Progenitor cell of endocrine pancreas (in vitro differentiated cells): ENCODE measurements around the gene VMP1. TPM values are rescaled to one million over a fixed set of nuclear protein-coding genes. Genes with fewer than 3 reads are reported as not detected.
"Not testable (repeated sequence)": the region's sequence is repeated elsewhere in the genome, so short reads cannot be mapped to it uniquely, and the experiment has no call there.

Experiments used
- DNase-seq: peaks from one replicate; pipeline ENCODE4 v3.0.0; 2021; ENCODE audit warnings: low spot score; ENCODE audit not compliant: unreplicated experiment
- H3K27ac Mint-ChIP-seq: 2 replicates; pipeline ENCODE4 v1.8.0; 2021; ENCODE audit warnings: mild to moderate bottlenecking, moderate library complexity, mixed read lengths
- H3K27me3 Mint-ChIP-seq: 2 replicates; pipeline ENCODE4 v1.8.0; 2021; ENCODE audit warnings: mixed read lengths
- H3K36me3 Mint-ChIP-seq: 2 replicates; pipeline ENCODE4 v1.8.0; 2022; ENCODE audit warnings: mixed read lengths; ENCODE audit not compliant: insufficient read depth
- H3K4me1 Mint-ChIP-seq: 2 replicates; pipeline ENCODE4 v1.8.0; 2021; ENCODE audit warnings: low read depth, mixed read lengths
- H3K4me3 Mint-ChIP-seq: 2 replicates; pipeline ENCODE4 v1.8.0; 2021; ENCODE audit warnings: low read depth, mild to moderate bottlenecking, moderate library complexity, mixed read lengths
- H3K9me3 Mint-ChIP-seq: 2 replicates; pipeline ENCODE4 v1.8.0; 2021; ENCODE audit warnings: low read depth, mixed read lengths
- CTCF ChIP-seq: fragments of 200-600 bp; sonication (generic); IDR thresholded peaks from one replicate; pipeline ENCODE4 v1.5.0; 2021; ENCODE audit warnings: antibody characterized with exemption, mild to moderate bottlenecking; ENCODE audit not compliant: unreplicated experiment
- total RNA-seq: library from RNA; stranded (reverse); gene quantifications from 2 replicates; pipeline ENCODE4 v1.2.1, GENCODE V29; 2021

The VMP1 gene
- total RNA-seq, 1 donor from 2014 or later, result 162 TPM

- no peak for DNase-seq
- Mint-ChIP-seq H3K27ac (peak overlapping the region; percentile 54), H3K9me3 (peaks cover 2% of the 10 kb centered on the region), H3K4me3 (no peak overlapping the region), H3K27me3 (no peaks in the 10 kb centered on the region), H3K4me1 (peaks cover 27% of the 10 kb centered on the region), H3K36me3 (peaks cover 9% of the 10 kb centered on the region)
- TF ChIP-seq CTCF, result no peak
Observed at GRCh38 chr17:59754552-59754951, 47.1 kb downstream of the VMP1 start.

- H3K4me3 Mint-ChIP-seq, DNase-seq, H3K27me3 Mint-ChIP-seq, H3K9me3 Mint-ChIP-seq: not testable (repeated sequence)
- peaks cover 12% of the 10 kb centered on the region for H3K36me3 Mint-ChIP-seq
- H3K4me1 Mint-ChIP-seq, result peaks cover 27% of the 10 kb centered on the region
- H3K27ac Mint-ChIP-seq, result peak overlapping the region; percentile 73
Observed at GRCh38 chr17:59755069-59755468, 47.6 kb downstream of the VMP1 start.

GRCh38 chr17:59756236-59756818 is 48.9 kb downstream of the VMP1 start:
- no peak for DNase-seq
- TF ChIP-seq CTCF, result no peak
- peaks cover 15% of the 10 kb centered on the region for H3K36me3 Mint-ChIP-seq
- H3K4me3 Mint-ChIP-seq, result no peak overlapping the region
- peaks cover 4% of the 10 kb centered on the region for H3K9me3 Mint-ChIP-seq
- peaks cover 29% of the 10 kb centered on the region for H3K4me1 Mint-ChIP-seq
- H3K27ac Mint-ChIP-seq, result peak overlapping the region; percentile 97
- no peaks in the 10 kb centered on the region for H3K27me3 Mint-ChIP-seq

- Mint-ChIP-seq H3K4me1 (peaks cover 36% of the 10 kb centered on the region), H3K4me3 (no peak overlapping the region), H3K27me3 (no peaks in the 10 kb centered on the region), H3K27ac (peak overlapping the region; percentile 97), H3K9me3 (peaks cover 4% of the 10 kb centered on the region), H3K36me3 (peaks cover 15% of the 10 kb centered on the region)
- no peak for TF ChIP-seq CTCF
- DNase-seq, result no peak
Observed at GRCh38 chr17:59757043-59757442, 49.6 kb downstream of the VMP1 start.

GRCh38 chr17:59757470-59757869 is 50.0 kb downstream of the VMP1 start:
- H3K27ac Mint-ChIP-seq, result no peak overlapping the region
- no peak overlapping the region for H3K4me3 Mint-ChIP-seq
- H3K27me3 Mint-ChIP-seq, result no peaks in the 10 kb centered on the region
- TF ChIP-seq CTCF, result no peak
- H3K36me3 Mint-ChIP-seq, result peaks cover 15% of the 10 kb centered on the region
- peaks cover 4% of the 10 kb centered on the region for H3K9me3 Mint-ChIP-seq
- DNase-seq, result no peak
- H3K4me1 Mint-ChIP-seq, result peaks cover 36% of the 10 kb centered on the region

GRCh38 chr17:59757881-59758385 is 50.5 kb downstream of the VMP1 start:
- Mint-ChIP-seq H3K27ac (peak overlapping the region; percentile 43), H3K4me1 (peaks cover 38% of the 10 kb centered on the region), H3K27me3 (no peaks in the 10 kb centered on the region), H3K36me3 (peaks cover 15% of the 10 kb centered on the region), H3K9me3 (peaks cover 4% of the 10 kb centered on the region), H3K4me3 (no peak overlapping the region)
- no peak for TF ChIP-seq CTCF
- DNase-seq, result no peak

- peak overlapping the region; percentile 59 for H3K27ac Mint-ChIP-seq
- peaks cover 34% of the 10 kb centered on the region for H3K4me1 Mint-ChIP-seq
- H3K27me3 Mint-ChIP-seq, DNase-seq, H3K4me3 Mint-ChIP-seq, H3K9me3 Mint-ChIP-seq: not testable (repeated sequence)
- H3K36me3 Mint-ChIP-seq, result peaks cover 15% of the 10 kb centered on the region
Observed at GRCh38 chr17:59758998-59759651, 51.7 kb downstream of the VMP1 start.
